ENCODE measurements around the gene PTPRN. TPM values are rescaled to one million over a fixed set of nuclear protein-coding genes. Genes with fewer than 3 reads are reported as not detected.

The PTPRN gene
- total RNA-seq, 1 experiment from 2014 or later = 6.5 TPM

GRCh38 chr2:219291910-219292490, 17.2 kb downstream of the PTPRN start:
- Mint-ChIP-seq H3K4me3 (no peak overlapping the region), H3K9me3 (peaks cover 2 to 7% of the 10 kb centered on the region in 2 experiments; a peak in 3 of 5 replicates), H3K27me3 (ENCODE audit: low read depth) (peaks cover 45% of the 10 kb centered on the region), H3K27ac (no peak overlapping the region; a peak in 1 of 7 replicates), H3K36me3 (ENCODE audit: insufficient read depth in 1 of 3, low read depth in 3 of 3) (peaks cover 0 to 4% (median 2%) of the 10 kb centered on the region in 3 experiments; a peak in 2 of 7 replicates), H3K4me1 (peaks cover 10 to 11% of the 10 kb centered on the region in 2 experiments)
- Histone ChIP-seq H3K23ac (ENCODE audit: insufficient read length, low read depth, low read length) (no peak overlapping the region), H4K20me1 (ENCODE audit: control insufficient read depth, insufficient read depth, insufficient read length) (no peaks in the 10 kb centered on the region), H2BK15ac (ENCODE audit: low read depth, low read length) (no peak overlapping the region), H3K27ac (ENCODE audit: insufficient read length, low read depth, low read length) (no peak overlapping the region), H3K79me1 (ENCODE audit: insufficient read depth, low read depth, low read length, poor library complexity, severe bottlenecking) (no peaks in the 10 kb centered on the region), H4K8ac (replicated peaks; ENCODE audit: insufficient read length, low read depth, low read length) (no peak overlapping the region), H3K4me2 (ENCODE audit: insufficient read depth, insufficient read length, low read length) (no peak overlapping the region), H2BK5ac (ENCODE audit: insufficient read length, low read length) (no peak overlapping the region), H2BK120ac (ENCODE audit: low read depth, low read length, poor library complexity, severe bottlenecking) (no peak overlapping the region), H2BK12ac (ENCODE audit: insufficient read length, low read depth, low read length) (no peak overlapping the region), H3K9me3 (ENCODE audit: control insufficient read depth, low read depth, low read length) (no peaks in the 10 kb centered on the region), H2AK5ac (ENCODE audit: insufficient read length, low read length) (no peak overlapping the region), H3K14ac (ENCODE audit: insufficient read depth, low read length) (no peak overlapping the region; the same call in 1 of the 2 replicates), H3K23me2 (ENCODE audit: insufficient read length, low read depth, low read length, poor library complexity, severe bottlenecking) (peaks cover 6% of the 10 kb centered on the region), H3K79me2 (ENCODE audit: insufficient read depth, low read length) (no peaks in the 10 kb centered on the region), H3K4me1 (ENCODE audit: insufficient read depth, low read length) (no peaks in the 10 kb centered on the region), H3K18ac (ENCODE audit: insufficient read length, low read depth, low read length) (no peak overlapping the region), H2BK20ac (ENCODE audit: low read depth, low read length, poor library complexity, severe bottlenecking) (no peak overlapping the region), H2AFZ (ENCODE audit: low read length) (no peak overlapping the region), H3K9ac (ENCODE audit: extremely low read depth, insufficient read length, low read length) (no peak overlapping the region), H4K91ac (ENCODE audit: insufficient read length, low read depth, low read length) (no peak overlapping the region), H3K4ac (ENCODE audit: low read depth, low read length) (no peak overlapping the region), H3T11ph (ENCODE audit: low read length) (no peak overlapping the region), H3K27me3 (ENCODE audit: insufficient read depth, low read length) (no peaks in the 10 kb centered on the region; the same call in 1 of the 2 replicates), H3K56ac (ENCODE audit: insufficient read length, low read depth, low read length) (no peak overlapping the region), H4K5ac (ENCODE audit: insufficient read length, low read depth, low read length) (no peak overlapping the region)
- no peak for DNase-seq
- no peak for TF ChIP-seq CTCF (conservative IDR thresholded peaks at IDR 0.05)
- WGBS (ENCODE audit: extremely low coverage, insufficient read length, low lambda C conversion rate) = no CpG with 5 or more reads among the region's 4 CpGs

Measured in H9 (cell line).